SK-MEL-5 (cell line): Measurements from ENCODE around the gene NR3C2. TPM values are rescaled to one million over a fixed set of nuclear protein-coding genes. Genes with fewer than 3 reads are reported as not detected.
A peak's percentile ranks its signal among the peaks of the same experiment; 100 is the strongest.

Experiments used
- DNase-seq: peaks from one replicate; pipeline ENCODE4 v3.0.0-alpha.2; 2016; ENCODE audit warnings: low read depth, low spot score
- in situ Hi-C: cut with HindIII; loops from 2 replicates; pipeline ENCODE4 v1.10.0; 2016; ENCODE audit warnings: low sequenced_read_pairs, high pct_unique_total_duplicates, low pct_unique_long_range_greater_than_20kb
- polyA plus RNA-seq, 2 experiments: library from polyadenylated mRNA; depleted of rRNA; stranded (reverse); fragments of >200 nt; gene quantifications; 2 replicates each; pipeline ENCODE4 v1.2.3, GENCODE V29; 2015
- total RNA-seq: library from RNA; depleted of rRNA; stranded (reverse); fragments of >200 nt; shearing (Covaris generic); gene quantifications from 2 replicates; pipeline ENCODE4 v1.2.3, GENCODE V29; 2014; rRNA removed

The NR3C2 gene
- 0.32 and 0.67 TPM in 2 replicates for total RNA-seq
- 0.20 and 0.50 TPM in 2 replicates for polyA plus RNA-seq (2015; cell fraction: cytosol; rRNA removed)
- polyA plus RNA-seq (2015; cell fraction: nucleus; rRNA removed) = 0.66 and 0.86 TPM in 2 replicates

DNA sequence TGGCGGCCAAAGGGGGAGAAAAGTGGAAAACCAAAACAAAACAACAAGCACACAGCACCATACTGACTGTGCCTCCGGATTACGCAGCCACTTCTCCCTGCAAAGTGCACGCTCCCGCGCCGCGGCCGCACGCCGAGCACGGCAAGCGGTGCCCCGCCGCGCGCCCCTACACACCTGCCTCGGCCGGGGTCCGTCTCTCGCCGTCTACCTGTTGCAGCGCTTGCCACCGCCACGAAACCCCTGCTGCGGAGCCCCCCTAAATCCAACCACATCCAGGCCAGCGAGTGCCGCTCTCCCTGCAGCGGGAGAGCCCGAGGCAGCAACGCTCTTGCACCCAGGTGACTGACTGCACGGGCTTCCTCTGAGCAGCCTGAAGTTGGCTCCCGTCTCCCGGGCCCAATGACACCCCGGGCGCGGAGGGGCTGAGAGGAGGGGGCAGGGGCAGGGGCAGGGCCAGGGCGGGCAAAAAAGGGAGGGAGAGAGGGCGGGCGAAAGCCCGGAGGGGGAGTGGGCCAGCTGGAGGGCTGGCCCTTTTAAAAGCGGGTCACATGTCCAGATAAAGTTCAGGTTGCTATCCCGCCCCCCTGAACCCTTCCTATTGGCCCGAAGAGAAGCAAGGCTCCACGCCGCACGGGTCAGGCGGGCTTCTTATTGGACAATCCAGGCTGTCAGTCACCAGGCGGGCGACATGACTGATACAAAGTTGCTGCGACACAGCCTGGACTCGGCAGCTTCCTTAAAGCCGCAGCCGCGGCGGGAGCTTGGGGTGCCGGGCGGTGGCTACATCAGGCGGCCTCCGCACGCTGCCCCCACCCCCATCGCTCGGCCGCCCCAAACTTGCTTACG is at the start of gene NR3C2:
Gene NR3C2 (minus strand): TSS at position 429 of the 846 bp plus-strand sequence.
- peak; percentile 96 for DNase-seq
- in situ Hi-C loops = no loop called here

DNA sequence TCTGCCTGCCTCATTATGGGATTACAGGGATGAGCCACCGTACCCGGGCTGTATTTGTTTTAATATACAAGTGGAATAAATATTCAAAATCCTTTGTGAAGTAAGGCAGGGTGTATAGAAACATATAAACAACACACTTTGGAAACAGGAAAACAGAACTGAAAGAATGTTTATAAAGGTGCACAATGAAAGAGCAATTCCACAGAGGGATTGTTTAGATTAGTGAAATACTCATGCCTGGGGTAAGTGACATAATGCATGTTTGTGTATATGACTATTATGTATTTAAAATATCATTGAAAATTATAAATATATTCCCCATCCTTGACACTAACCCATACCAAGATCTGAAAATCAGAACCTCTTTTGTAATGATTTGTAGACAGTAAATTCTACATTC is 45.0 kb upstream of the NR3C2 start:
- in situ Hi-C loops = no loop called here
- no peak for DNase-seq

GRCh38 chr4:148481636-148482035 is 39.4 kb upstream of the NR3C2 start:
- no peak for DNase-seq
- in situ Hi-C loops = no loop called here

DNA sequence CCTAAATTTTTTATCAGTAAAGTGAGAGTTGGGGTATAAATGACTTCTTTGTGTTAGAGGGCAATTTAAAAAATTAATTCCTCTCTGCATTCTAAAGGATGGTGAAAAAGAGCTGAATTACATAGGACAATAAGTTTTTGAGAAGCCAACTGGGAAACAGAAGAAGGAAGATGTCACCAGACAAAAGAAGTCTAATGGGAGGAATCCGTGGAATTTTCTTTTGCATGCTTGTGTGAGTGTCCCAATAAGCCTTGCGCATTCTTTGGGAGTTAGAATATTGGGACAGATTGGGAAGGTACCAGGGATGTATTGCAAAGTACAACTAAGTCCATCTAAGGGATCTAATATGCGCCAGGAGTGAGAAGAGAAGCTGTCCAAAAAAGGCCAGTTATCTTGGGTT is 35.1 kb upstream of the NR3C2 start:
- no peak for DNase-seq
- in situ Hi-C loops = no loop called here

DNA sequence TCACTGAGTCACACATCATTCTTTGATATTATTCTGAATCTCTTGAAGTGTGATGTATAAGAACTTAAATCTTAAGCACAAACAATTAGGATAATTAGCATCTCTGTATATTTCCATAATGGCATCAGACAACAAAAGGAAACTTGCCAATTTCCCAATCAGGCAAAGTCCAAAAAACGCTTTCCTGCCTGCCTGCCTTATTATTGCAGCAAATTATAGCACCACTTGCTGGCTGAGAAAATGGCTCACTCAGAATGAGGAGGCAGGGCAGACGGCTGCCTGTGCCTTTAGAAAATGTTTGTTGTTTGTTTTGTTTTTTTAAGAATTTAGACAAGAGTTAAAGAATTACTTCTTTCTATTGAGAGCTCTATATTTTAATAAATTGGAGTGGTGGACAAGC is 27.7 kb upstream of the NR3C2 start:
- no peak for DNase-seq
- in situ Hi-C loops = no loop called here

DNA sequence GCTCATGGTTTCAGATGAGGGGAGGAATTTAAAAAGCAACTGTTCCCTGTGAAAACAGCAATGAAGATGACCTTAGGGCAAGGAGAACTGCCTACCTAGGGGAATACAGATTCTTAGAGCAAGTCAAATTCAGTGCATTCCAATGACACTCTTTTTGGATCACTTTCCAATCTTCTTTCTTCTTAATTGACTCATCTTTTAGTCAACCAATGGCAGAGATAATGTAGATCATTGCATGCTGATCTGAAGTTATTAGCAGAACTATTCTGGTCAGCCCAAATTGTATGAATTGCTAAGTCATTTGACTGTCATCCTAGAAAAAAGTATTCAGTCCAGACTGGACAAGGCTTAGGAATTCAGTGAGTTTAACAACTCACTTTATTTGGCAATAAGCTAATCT is 12.6 kb upstream of the NR3C2 start:
- in situ Hi-C loops = no loop called here
- DNase-seq = no peak

- DNase-seq = no peak
- in situ Hi-C loops = no loop called here
Measured at GRCh38 chr4:148453833-148454232, 11.6 kb upstream of the NR3C2 start.

DNA sequence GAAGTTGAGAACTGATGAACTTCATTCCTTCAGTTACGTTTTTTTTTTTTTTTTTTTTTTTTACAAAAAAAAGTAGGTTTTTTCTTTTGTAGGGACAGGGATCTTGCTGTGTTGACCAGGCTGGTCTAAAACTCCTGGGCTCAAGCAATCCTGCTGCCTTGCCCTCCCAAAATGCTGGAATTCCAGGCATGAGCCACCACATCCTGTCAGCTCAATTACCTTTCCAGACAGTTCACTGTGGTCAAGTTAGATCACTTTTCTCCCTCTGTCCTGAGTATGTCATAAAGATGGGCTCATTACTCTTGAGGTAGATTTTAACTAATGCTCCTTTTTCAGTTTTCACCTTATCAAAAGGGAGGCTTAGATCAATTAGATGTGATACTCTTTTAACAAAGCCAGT is 10.8 kb upstream of the NR3C2 start:
- in situ Hi-C loops = no loop called here
- no peak for DNase-seq

- DNase-seq = no peak
- in situ Hi-C loops = no loop called here
Measured at GRCh38 chr4:148449921-148450320, 7.7 kb upstream of the NR3C2 start.

GRCh38 chr4:148448141-148448540 is 5.9 kb upstream of the NR3C2 start:
- in situ Hi-C loops = no loop called here

DNA sequence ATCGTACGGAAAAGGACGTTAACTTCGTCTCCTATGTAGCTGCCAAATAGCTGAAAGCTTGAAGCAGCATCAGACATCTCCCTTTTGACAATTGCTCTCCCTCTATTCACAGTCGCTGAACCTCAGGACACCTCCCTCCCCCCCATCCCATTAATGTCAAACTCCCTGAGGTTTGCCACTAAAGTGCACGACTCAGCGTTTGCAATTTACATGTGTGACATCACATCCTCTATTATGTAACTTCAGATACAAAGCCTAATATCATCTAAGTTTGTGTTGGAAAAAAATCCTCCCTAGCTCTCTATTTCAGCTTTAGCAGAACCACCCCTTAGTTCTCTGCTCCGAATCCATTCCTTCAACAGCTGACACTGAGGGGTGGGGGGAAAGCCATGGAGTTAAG is 5.5 kb upstream of the NR3C2 start:
- in situ Hi-C loops = no loop called here
- DNase-seq = no peak

More at GRCh38 chr4:148448141-148448540, 5.9 kb upstream of the NR3C2 start:
- DNase-seq = no peak

DNA sequence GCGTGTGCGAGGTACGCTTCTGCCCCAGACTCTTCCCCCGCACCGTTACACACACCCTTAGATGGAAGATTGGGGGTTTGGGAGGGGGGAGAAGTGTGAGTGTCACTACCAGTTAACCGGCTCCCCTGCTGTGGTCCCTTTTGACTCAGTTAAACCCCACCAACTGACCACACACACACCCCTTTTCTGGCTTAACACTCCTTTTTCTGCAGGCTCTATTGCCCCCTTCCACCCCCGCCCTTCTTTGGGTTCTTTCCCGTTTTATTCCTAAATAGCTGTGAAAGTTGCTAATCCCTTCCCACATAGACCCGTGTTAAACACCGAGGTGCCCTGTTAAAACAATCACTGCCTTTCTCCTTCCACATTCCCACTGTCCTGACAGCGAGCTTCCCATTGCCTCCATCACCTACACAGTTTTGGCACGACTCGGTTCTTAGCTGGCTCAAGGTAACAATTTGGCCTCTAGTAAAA is 3.7 kb upstream of the NR3C2 start:
- in situ Hi-C loops = no loop called here
- DNase-seq = no peak

- peak; percentile 17 for DNase-seq
- in situ Hi-C loops = no loop called here
Measured at GRCh38 chr4:148445071-148445859, 3.1 kb upstream of the NR3C2 start.

DNA sequence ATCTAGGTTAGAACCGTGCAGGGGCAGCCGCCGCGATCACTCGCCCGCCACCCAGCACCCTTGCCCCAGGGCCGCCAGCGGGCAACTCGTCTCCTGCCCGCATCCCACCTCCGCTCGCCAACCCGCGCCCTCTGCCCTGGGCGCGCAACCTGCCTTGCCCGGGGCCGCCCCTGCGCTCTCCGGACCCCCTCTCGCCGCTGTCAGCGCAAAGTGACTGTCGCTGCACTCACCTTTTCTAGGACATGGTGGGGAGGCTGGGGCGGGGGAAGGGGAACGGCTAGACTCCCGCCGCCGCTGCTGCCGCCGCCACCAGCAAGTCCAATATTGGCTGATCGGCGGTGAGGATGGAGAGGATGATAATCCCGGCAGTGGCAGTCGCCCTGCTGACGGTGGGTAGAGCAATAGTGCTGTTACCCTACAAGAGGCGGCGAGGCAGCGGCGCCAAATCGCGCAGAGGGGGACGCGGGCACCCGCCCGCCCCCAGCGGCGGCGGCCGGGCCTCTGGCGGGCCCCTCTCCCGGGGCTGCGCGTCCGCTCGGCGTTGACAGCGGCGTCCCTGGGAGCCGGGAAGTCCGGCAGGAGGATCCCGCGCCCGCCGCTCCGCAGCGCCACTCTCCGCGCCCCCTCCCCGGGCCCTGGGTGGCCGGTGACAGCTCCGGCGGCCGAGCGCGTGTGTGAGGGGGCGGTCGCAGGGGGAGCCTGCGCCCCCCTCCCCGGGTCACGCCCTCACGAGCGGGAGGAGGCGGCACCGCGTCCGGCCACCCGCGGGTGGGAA is 2.3 kb upstream of the NR3C2 start:
- in situ Hi-C loops = no loop called here
- no peak for DNase-seq

DNA sequence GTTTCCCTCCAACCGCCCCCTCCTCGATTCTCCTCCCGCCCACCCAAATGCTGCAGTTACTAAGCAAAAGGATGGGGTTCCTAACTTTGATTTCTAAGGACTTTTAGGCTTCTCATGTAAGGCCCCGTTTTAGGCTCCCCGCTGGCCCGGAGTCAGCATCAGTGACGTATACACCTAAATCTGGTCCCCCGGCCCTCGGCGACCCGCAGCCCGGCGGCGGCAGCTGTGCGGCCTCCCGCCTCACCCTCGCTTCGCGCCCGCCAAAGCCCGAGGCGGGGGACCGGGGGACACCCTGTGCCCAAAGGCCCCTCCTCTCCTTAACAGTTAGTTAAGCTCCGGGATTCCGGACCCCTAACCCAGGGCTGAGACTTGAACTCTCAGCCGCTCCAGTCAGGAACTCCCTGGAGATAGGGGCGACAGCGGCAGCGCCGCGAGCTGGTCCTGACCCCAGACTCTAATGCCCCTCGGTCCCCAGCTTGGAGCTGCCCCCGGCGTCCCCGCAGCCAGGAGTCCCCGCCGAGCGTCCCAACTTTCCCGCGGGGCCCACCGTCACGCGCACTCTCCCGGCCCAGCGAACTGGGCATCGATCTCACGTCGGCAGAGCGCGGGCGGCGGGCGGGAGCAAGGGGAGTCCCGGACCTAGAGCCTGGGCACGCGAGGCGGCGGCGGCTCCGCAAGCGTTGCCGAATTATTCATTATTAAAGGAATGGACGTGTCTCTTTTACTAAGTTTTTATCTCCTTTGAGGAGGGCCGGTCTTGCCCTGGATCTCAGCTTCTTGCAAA is 1.5 kb upstream of the NR3C2 start:
- in situ Hi-C loops = no loop called here
- DNase-seq = no peak

DNA sequence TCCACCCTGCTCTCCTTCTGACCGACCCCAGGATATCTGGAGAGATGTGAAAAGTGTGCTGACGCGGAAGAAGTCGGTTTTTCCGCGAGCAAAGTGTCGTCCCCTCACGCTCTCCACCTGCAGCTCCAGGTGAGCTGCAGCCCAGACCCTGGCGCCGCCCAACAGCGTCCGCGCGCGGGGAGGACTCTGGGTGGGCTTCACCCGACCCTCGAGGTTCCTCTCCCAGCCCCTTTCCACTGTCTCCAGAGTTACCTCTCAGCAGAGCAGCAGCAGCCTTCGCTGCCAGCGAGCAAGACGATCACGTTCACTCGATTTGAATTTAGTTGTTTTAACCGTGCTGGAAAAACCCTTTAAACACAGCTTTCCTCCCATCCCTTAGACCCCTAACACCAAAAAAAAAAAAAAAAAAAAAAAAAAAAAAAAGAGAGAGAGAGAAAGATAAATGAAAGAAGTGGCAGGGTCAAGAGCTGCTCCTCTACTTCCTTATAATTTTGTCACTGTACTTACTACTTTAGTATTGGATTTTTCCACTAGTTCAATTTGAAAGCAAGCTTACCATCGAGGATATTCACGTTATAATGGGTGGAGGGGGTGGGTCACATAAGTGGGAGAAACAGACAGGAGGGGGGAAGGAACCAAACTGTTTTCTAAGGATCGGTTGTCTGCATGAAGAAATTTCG is 758 bp upstream of the NR3C2 start:
- no peak for DNase-seq
- in situ Hi-C loops = no loop called here

GRCh38 chr4:148441624-148441985 is 609 bp downstream of the NR3C2 start:
- in situ Hi-C loops = no loop called here
- no peak for DNase-seq
